Gastrocnemius medialis (tissue), 4 donors: ENCODE data around the gene SNAPC2.

ENCODE experiments used
- POLR2A ChIP-seq, 2 donors: fragments of 450-650 bp; IDR thresholded peaks; one replicate each; pipeline ENCODE4 v1.6.1; 2017; ENCODE audit warnings: antibody characterized with exemption in 2 of 2, mild to moderate bottlenecking in 2 of 2, moderate library complexity in 2 of 2
- TF ChIP-seq, protein P1 (sequence below), 5 experiments: fragments of 450-650 bp in 3 of 5; fragments of 200-600 bp in 2 of 5; sonication (generic) in 2 of 5; IDR thresholded peaks in 4 of 5; conservative IDR thresholded peaks in 1 of 5; 1 replicate in 4 of 5; 2 replicates in 1 of 5; pipeline ENCODE4 v1.5.1; 2016 to 2019; ENCODE audit warnings: antibody characterized with exemption in 5 of 5, mild to moderate bottlenecking in 3 of 5, moderate library complexity in 3 of 5

DNA sequence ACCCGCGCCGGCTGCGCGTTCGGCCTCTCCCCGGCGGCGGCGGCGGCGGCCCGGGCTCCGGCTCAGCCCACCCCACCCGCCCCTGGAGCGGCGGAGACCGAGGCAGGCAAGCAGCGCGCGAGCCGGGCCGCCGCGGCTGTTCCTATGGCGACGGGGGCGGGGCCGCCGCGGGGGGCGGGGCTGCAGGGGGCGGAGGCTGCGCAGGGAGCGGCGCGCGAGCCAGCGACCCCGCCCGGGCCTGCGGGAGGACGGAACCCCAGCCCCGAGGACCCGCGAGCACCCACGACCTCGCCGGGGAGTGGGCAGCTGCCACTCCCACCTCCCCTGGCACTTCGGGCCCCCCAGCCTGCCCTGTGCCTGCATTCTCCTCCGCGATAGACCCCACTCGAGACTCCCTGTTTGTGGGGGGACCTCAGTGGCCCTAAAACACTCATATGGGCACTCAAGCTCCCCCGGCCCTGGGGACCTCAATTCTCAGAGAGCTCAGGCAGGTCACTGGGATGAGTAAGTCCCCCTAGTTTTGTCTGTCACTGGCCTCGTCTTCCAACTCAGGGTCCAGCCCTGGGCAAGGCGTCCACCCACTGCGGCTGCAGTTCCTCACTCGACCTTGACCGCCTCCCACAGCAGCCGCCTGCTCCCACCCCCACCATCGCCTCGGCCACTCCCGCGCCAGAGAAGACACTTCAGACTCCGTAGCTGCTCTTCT lies 6.0 kb downstream of the SNAPC2 start, which contains the start of gene CTXN1:
- no peak for TF ChIP-seq POLR2A (IDR thresholded peaks at IDR 0.05)
- TF ChIP-seq, protein P1, sequence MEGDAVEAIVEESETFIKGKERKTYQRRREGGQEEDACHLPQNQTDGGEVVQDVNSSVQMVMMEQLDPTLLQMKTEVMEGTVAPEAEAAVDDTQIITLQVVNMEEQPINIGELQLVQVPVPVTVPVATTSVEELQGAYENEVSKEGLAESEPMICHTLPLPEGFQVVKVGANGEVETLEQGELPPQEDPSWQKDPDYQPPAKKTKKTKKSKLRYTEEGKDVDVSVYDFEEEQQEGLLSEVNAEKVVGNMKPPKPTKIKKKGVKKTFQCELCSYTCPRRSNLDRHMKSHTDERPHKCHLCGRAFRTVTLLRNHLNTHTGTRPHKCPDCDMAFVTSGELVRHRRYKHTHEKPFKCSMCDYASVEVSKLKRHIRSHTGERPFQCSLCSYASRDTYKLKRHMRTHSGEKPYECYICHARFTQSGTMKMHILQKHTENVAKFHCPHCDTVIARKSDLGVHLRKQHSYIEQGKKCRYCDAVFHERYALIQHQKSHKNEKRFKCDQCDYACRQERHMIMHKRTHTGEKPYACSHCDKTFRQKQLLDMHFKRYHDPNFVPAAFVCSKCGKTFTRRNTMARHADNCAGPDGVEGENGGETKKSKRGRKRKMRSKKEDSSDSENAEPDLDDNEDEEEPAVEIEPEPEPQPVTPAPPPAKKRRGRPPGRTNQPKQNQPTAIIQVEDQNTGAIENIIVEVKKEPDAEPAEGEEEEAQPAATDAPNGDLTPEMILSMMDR (IDR thresholded peaks at IDR 0.05 in 4 of 5, conservative IDR thresholded peaks at IDR 0.05 in 1 of 5), result no peak
